Neural progenitor cell (in vitro differentiated cells): ENCODE data around the gene ABCD3. TPM values are rescaled to one million over a fixed set of nuclear protein-coding genes. Genes with fewer than 3 reads are reported as not detected.

Experiments used
- DNase-seq: peaks from one replicate; pipeline ENCODE4 v3.0.0-alpha.2; 2016; ENCODE audit warnings: low spot score
- H2AFZ ChIP-seq: fragments of 200-600 bp; sonication (generic); replicated peaks from 2 replicates; pipeline ENCODE4 v1.6.1; 2016; ENCODE audit warnings: antibody characterized with exemption
- H3F3A ChIP-seq: fragments of 200-600 bp; sonication (generic); 2 replicates; pipeline ENCODE4 v1.6.1; 2016; ENCODE audit warnings: antibody characterized with exemption, low read depth
- H3K27ac ChIP-seq: fragments of 200-600 bp; sonication (generic); 2 replicates; pipeline ENCODE4 v1.5.1; 2016; ENCODE audit warnings: mild to moderate bottlenecking
- H3K27me3 ChIP-seq: fragments of 200-600 bp; sonication (generic); 2 replicates; pipeline ENCODE4 v1.6.1; 2016; ENCODE audit warnings: mild to moderate bottlenecking, moderate library complexity
- H3K36me3 ChIP-seq: fragments of 200-600 bp; sonication (generic); 2 replicates; pipeline ENCODE4 v1.5.1; 2016
- H3K4me1 ChIP-seq: fragments of 200-600 bp; sonication (generic); 2 replicates; pipeline ENCODE4 v1.6.1; 2016; ENCODE audit warnings: mixed run types
- H3K4me2 ChIP-seq: fragments of 200-600 bp; sonication (generic); 2 replicates; pipeline ENCODE4 v1.6.1; 2016
- H3K4me3 ChIP-seq: fragments of 200-600 bp; sonication (generic); 2 replicates; pipeline ENCODE4 v1.5.1; 2016
- H3K79me2 ChIP-seq: fragments of 200-600 bp; sonication (generic); 2 replicates; pipeline ENCODE4 v1.6.1; 2016; ENCODE audit warnings: low read depth
- H3K9ac ChIP-seq: fragments of 200-600 bp; sonication (generic); 2 replicates; pipeline ENCODE4 v1.6.1; 2016
- H3K9me3 ChIP-seq: fragments of 200-600 bp; sonication (generic); 2 replicates; pipeline ENCODE4 v1.5.1; 2016; ENCODE audit warnings: low read depth
- H4K20me1 ChIP-seq: fragments of 200-600 bp; sonication (generic); 2 replicates; pipeline ENCODE4 v1.6.1; 2016; ENCODE audit warnings: low read depth
- H3K27ac Mint-ChIP-seq: 3 replicates; pipeline ENCODE4 v1.8.0; 2021; ENCODE audit warnings: mixed read lengths
- H3K27me3 Mint-ChIP-seq: 2 replicates; pipeline ENCODE4 v1.8.0; 2022; ENCODE audit warnings: low read depth, mild to moderate bottlenecking, inconsistent platforms, moderate library complexity, mixed read lengths; ENCODE audit not compliant: insufficient read depth
- H3K36me3 Mint-ChIP-seq: 3 replicates; pipeline ENCODE4 v1.8.0; 2021; ENCODE audit warnings: mixed read lengths
- H3K4me1 Mint-ChIP-seq: 3 replicates; pipeline ENCODE4 v1.8.0; 2021; ENCODE audit warnings: mixed read lengths
- H3K4me3 Mint-ChIP-seq: 3 replicates; pipeline ENCODE4 v1.8.0; 2021; ENCODE audit warnings: mild to moderate bottlenecking, moderate library complexity, mixed read lengths
- H3K9me3 Mint-ChIP-seq: 3 replicates; pipeline ENCODE4 v1.8.0; 2020; ENCODE audit warnings: mixed read lengths
- EZH2 ChIP-seq: fragments of 200-600 bp; sonication (generic); IDR thresholded peaks from 2 replicates; pipeline ENCODE4 v1.6.1; 2017; ENCODE audit warnings: antibody characterized with exemption, mild to moderate bottlenecking, moderate library complexity
- EZH2phosphoT487 ChIP-seq: fragments of 200-600 bp; sonication (generic); IDR thresholded peaks from 2 replicates; pipeline ENCODE4 v1.6.1; 2017; ENCODE audit warnings: antibody characterized with exemption
- total RNA-seq: library from RNA; depleted of rRNA; stranded (reverse); fragments of >200 nt; gene quantifications from 2 replicates; pipeline ENCODE4 v1.2.3, GENCODE V29; 2015; ENCODE audit warnings: low replicate concordance
- TF ChIP-seq, protein P1 (sequence below): fragments of 200-600 bp; sonication (generic); IDR thresholded peaks from 2 replicates; pipeline ENCODE4 v1.5.1; 2017; ENCODE audit warnings: antibody characterized with exemption, mild to moderate bottlenecking

The ABCD3 gene
- total RNA-seq, 1 donor from 2014 or later = 45.1 TPM

GRCh38 chr1:94527447-94528031 lies 109.3 kb downstream of the ABCD3 start:
- no peaks in the 10 kb centered on the region for H3F3A ChIP-seq
- H3K9ac ChIP-seq = no peak overlapping the region
- TF ChIP-seq EZH2phosphoT487 = no peak
- TF ChIP-seq, protein P1, sequence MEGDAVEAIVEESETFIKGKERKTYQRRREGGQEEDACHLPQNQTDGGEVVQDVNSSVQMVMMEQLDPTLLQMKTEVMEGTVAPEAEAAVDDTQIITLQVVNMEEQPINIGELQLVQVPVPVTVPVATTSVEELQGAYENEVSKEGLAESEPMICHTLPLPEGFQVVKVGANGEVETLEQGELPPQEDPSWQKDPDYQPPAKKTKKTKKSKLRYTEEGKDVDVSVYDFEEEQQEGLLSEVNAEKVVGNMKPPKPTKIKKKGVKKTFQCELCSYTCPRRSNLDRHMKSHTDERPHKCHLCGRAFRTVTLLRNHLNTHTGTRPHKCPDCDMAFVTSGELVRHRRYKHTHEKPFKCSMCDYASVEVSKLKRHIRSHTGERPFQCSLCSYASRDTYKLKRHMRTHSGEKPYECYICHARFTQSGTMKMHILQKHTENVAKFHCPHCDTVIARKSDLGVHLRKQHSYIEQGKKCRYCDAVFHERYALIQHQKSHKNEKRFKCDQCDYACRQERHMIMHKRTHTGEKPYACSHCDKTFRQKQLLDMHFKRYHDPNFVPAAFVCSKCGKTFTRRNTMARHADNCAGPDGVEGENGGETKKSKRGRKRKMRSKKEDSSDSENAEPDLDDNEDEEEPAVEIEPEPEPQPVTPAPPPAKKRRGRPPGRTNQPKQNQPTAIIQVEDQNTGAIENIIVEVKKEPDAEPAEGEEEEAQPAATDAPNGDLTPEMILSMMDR = peak; percentile 23
- no peak for TF ChIP-seq EZH2
- H3K27me3 ChIP-seq = no peaks in the 10 kb centered on the region
- no peak overlapping the region for H2AFZ ChIP-seq
- H3K79me2 ChIP-seq = no peaks in the 10 kb centered on the region
- Mint-ChIP-seq H3K4me1 (peaks cover 9% of the 10 kb centered on the region), H3K4me3 (no peak overlapping the region), H3K27me3 (no peaks in the 10 kb centered on the region), H3K9me3 (peaks cover 8% of the 10 kb centered on the region), H3K27ac (no peak overlapping the region), H3K36me3 (peaks cover 22% of the 10 kb centered on the region)
- peaks cover 17% of the 10 kb centered on the region for H3K4me1 ChIP-seq
- H4K20me1 ChIP-seq = no peaks in the 10 kb centered on the region
- H3K36me3 ChIP-seq = no peaks in the 10 kb centered on the region
- no peak overlapping the region for H3K4me2 ChIP-seq
- no peak overlapping the region for H3K27ac ChIP-seq
- no peak overlapping the region for H3K4me3 ChIP-seq
- peak; percentile 12 for DNase-seq
- H3K9me3 ChIP-seq = no peaks in the 10 kb centered on the region

DNA sequence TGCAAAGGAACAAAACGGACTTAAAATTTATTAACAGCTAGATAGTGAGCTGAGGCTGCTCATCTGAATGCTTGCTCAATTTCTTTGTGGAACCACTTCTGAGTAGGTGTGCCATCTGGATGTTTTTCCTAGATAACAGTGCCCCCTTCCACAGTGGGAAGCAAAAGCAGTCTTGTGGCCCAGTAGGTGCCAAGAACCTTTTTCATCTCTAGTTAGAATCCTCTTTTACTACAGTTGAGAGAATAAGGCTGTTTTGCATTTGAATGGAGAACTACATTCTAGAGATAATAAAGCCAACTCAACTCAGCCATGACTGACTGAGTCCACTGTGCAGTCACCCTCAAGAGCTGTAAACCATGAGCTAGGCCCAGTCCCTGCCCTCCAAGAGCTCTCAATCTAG lies 110.1 kb downstream of the ABCD3 start:
- Histone ChIP-seq H3K4me1 (peaks cover 17% of the 10 kb centered on the region), H3K9me3 (no peaks in the 10 kb centered on the region), H3F3A (no peaks in the 10 kb centered on the region), H4K20me1 (no peaks in the 10 kb centered on the region), H3K27me3 (no peaks in the 10 kb centered on the region), H3K9ac (no peak overlapping the region), H3K27ac (no peak overlapping the region), H3K4me3 (no peak overlapping the region), H2AFZ (no peak overlapping the region), H3K79me2 (no peaks in the 10 kb centered on the region), H3K36me3 (no peaks in the 10 kb centered on the region), H3K4me2 (no peak overlapping the region)
- peak; percentile 17 for DNase-seq
- Mint-ChIP-seq H3K9me3 (peaks cover 8% of the 10 kb centered on the region), H3K36me3 (peaks cover 28% of the 10 kb centered on the region), H3K4me3 (no peak overlapping the region), H3K27ac (no peak overlapping the region), H3K27me3 (no peaks in the 10 kb centered on the region), H3K4me1 (peaks cover 9% of the 10 kb centered on the region)
- TF ChIP-seq EZH2phosphoT487 = no peak
- TF ChIP-seq, protein P1 = peak; percentile 10

DNA sequence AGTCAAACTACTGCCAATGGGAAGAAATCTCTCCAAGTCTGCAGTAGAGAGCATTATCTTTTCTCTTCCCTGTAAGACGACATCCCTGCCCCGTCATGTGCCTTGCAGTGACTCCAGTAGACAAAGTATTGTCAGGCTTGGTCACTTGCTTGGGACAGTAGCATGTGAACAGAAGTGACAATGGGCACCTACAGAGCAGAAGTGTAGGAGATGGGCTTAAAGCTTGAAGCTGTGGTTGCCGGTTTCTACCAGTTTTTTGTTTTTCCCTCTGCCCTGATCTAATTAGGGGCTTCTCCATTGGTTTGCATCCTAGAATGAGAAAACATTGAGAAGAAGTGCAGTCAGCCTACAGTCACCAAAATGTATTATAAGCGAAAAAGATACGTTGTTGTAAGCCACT lies 110.6 kb downstream of the ABCD3 start:
- H3K27me3 ChIP-seq = no peaks in the 10 kb centered on the region
- no peaks in the 10 kb centered on the region for H3K36me3 ChIP-seq
- DNase-seq = no peak
- H3K9me3 Mint-ChIP-seq = peaks cover 8% of the 10 kb centered on the region
- H3K9me3 ChIP-seq = no peaks in the 10 kb centered on the region
- TF ChIP-seq EZH2phosphoT487 (no peak), EZH2 (no peak)
- TF ChIP-seq, protein P1 = no peak
- no peak overlapping the region for H3K27ac Mint-ChIP-seq
- H3K36me3 Mint-ChIP-seq = peaks cover 31% of the 10 kb centered on the region
- no peak overlapping the region for H2AFZ ChIP-seq
- no peak overlapping the region for H3K4me3 Mint-ChIP-seq
- H3K4me2 ChIP-seq = no peak overlapping the region
- H3F3A ChIP-seq = no peaks in the 10 kb centered on the region
- H3K4me3 ChIP-seq = no peak overlapping the region
- no peak overlapping the region for H3K9ac ChIP-seq
- H3K27me3 Mint-ChIP-seq = no peaks in the 10 kb centered on the region
- no peaks in the 10 kb centered on the region for H4K20me1 ChIP-seq
- H3K79me2 ChIP-seq = no peaks in the 10 kb centered on the region
- H3K4me1 Mint-ChIP-seq = peaks cover 9% of the 10 kb centered on the region
- H3K4me1 ChIP-seq = peaks cover 17% of the 10 kb centered on the region
- no peak overlapping the region for H3K27ac ChIP-seq
